ENCODE data around the gene SETBP1.

SETBP1 gene

DNA sequence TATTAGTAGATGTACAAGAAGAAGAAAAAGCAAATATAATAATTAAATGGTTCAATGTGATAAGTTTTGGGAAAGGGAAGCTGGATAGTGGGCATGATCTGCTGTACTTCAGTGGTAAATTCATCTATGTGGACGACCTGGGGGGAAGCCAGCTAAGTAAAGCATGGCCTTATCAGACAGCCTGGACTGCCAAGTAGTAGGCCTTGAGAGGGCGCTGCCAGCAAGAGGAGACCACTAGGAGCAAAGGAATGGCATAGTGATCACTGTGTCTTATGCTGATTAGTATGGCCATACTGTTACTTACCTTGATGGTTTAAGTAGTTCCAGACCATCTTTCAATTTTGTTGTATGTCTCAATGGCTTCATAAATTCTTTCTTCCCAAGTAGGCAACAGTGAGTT is 287.6 kb downstream of the SETBP1 start:
- Histone ChIP-seq H3K9ac (ENCODE audit: low read depth, low read length, poor library complexity) (no peak overlapping the region), H2BK5ac (ENCODE audit: low read length) (no peak overlapping the region), H3K4me3 (ENCODE audit: low read length in 2 of 2) (no peak overlapping the region), H3K27me3 (ENCODE audit: control insufficient read depth in 3 of 3, insufficient read depth in 3 of 3, low read depth in 1 of 3, low read length in 3 of 3) (no peaks in the 10 kb centered on the region), H2AK5ac (ENCODE audit: low read depth, low read length) (no peak overlapping the region), H3K36me3 (replicated peaks in 1 of 2; ENCODE audit: control insufficient read depth in 2 of 2, insufficient read depth in 2 of 2, low read length in 2 of 2) (no peaks in the 10 kb centered on the region), H3K14ac (ENCODE audit: low read length) (no peak overlapping the region), H2BK15ac (ENCODE audit: low read length) (no peak overlapping the region), H3K4ac (ENCODE audit: low read length) (no peak overlapping the region), H3K18ac (ENCODE audit: low read length) (no peak overlapping the region), H3K79me1 (ENCODE audit: low read depth, low read length) (no peaks in the 10 kb centered on the region), H4K8ac (ENCODE audit: low read depth, low read length) (no peak overlapping the region), H3K9me3 (replicated peaks in 1 of 2; ENCODE audit: control insufficient read depth in 2 of 2, insufficient read depth in 1 of 2, low read depth in 1 of 2, low read length in 2 of 2) (no peaks in the 10 kb centered on the region), H3K23ac (ENCODE audit: low read depth, low read length, poor library complexity) (no peak overlapping the region), H3K27ac (replicated peaks; ENCODE audit: low read length) (no peak overlapping the region), H3K4me1 (ENCODE audit: control insufficient read depth in 2 of 2, insufficient read depth in 1 of 2, low read depth in 1 of 2, low read length in 2 of 2) (no peaks in the 10 kb centered on the region), H2BK120ac (ENCODE audit: low read depth, low read length) (no peak overlapping the region), H3K4me2 (ENCODE audit: insufficient read depth, low read length, poor library complexity, severe bottlenecking) (no peak overlapping the region), H2AFZ (ENCODE audit: low read length) (no peak overlapping the region), H2BK12ac (ENCODE audit: low read length) (no peak overlapping the region), H4K91ac (ENCODE audit: low read depth, low read length, poor library complexity) (no peak overlapping the region)
- no peak for DNase-seq (ENCODE audit: low spot score)
- WGBS, 2 donors (ENCODE audit: extremely low coverage in 2 of 2, insufficient read length in 2 of 2, insufficient replicate concordance in 1 of 2): no CpG with 5 or more reads among the region's 2 CpGs

DNA sequence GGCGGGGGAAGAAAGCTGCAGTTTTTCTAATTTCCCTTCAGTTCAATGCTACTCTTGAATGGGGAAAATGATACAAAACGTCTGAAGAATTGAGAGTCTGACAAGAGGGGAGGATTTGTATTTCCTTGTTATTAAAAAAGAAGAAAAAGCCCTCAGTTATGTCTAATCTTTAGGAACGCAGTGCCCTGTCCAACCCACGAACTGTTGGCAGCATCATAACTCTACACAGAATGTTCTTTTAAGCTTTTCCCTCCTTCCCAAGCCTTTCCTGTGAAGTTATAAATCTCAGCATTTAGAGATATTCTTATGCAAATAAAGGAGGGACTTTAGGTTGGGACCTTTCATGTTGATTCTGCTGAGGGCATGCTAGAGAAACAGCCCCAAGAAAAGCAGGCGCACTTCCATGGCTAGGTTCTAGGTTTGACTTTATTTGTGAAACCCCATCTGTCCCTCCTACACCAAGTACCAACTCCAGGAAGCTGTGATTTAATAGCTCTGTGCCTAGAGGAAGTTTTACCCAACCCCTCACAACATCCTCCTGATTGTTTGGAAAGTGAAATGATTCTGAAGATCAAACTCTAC is 288.6 kb downstream of the SETBP1 start:
- no peak overlapping the region for H3K18ac ChIP-seq (ENCODE audit: low read length)
- no peak overlapping the region for H2BK5ac ChIP-seq (ENCODE audit: low read length)
- H3K23ac ChIP-seq (ENCODE audit: low read depth, low read length, poor library complexity): no peak overlapping the region
- no peak overlapping the region for H3K27ac ChIP-seq (replicated peaks; ENCODE audit: low read length)
- H2BK120ac ChIP-seq (ENCODE audit: low read depth, low read length): no peak overlapping the region
- no peak overlapping the region for H2AFZ ChIP-seq (ENCODE audit: low read length)
- DNase-seq (ENCODE audit: low spot score): no peak
- no CpG with 5 or more reads among the region's 5 CpGs for WGBS, 2 donors (ENCODE audit: extremely low coverage in 2 of 2, insufficient read length in 2 of 2, insufficient replicate concordance in 1 of 2)
- H3K4me3 ChIP-seq (ENCODE audit: low read length in 2 of 2): no peak overlapping the region
- H2BK15ac ChIP-seq (ENCODE audit: low read length): no peak overlapping the region
- H3K79me1 ChIP-seq (ENCODE audit: low read depth, low read length): no peaks in the 10 kb centered on the region
- H3K9ac ChIP-seq (ENCODE audit: low read depth, low read length, poor library complexity): no peak overlapping the region
- H3K4me2 ChIP-seq (ENCODE audit: insufficient read depth, low read length, poor library complexity, severe bottlenecking): no peak overlapping the region
- H2BK12ac ChIP-seq (ENCODE audit: low read length): no peak overlapping the region
- peaks cover 0 to 3% of the 10 kb centered on the region in 2 donors for H3K4me1 ChIP-seq (ENCODE audit: control insufficient read depth in 2 of 2, insufficient read depth in 1 of 2, low read depth in 1 of 2, low read length in 2 of 2)
- no peak overlapping the region for H4K91ac ChIP-seq (ENCODE audit: low read depth, low read length, poor library complexity)
- H3K4ac ChIP-seq (ENCODE audit: low read length): no peak overlapping the region
- no peak overlapping the region for H4K8ac ChIP-seq (ENCODE audit: low read depth, low read length)
- H3K9me3 ChIP-seq (replicated peaks in 1 of 2; ENCODE audit: control insufficient read depth in 2 of 2, insufficient read depth in 1 of 2, low read depth in 1 of 2, low read length in 2 of 2): no peaks in the 10 kb centered on the region
- H3K27me3 ChIP-seq (ENCODE audit: control insufficient read depth in 3 of 3, insufficient read depth in 3 of 3, low read depth in 1 of 3, low read length in 3 of 3): no peaks in the 10 kb centered on the region
- H3K36me3 ChIP-seq (replicated peaks in 1 of 2; ENCODE audit: control insufficient read depth in 2 of 2, insufficient read depth in 2 of 2, low read length in 2 of 2): no peaks in the 10 kb centered on the region
- no peak overlapping the region for H2AK5ac ChIP-seq (ENCODE audit: low read depth, low read length)
- H3K14ac ChIP-seq (ENCODE audit: low read length): no peak overlapping the region

DNA sequence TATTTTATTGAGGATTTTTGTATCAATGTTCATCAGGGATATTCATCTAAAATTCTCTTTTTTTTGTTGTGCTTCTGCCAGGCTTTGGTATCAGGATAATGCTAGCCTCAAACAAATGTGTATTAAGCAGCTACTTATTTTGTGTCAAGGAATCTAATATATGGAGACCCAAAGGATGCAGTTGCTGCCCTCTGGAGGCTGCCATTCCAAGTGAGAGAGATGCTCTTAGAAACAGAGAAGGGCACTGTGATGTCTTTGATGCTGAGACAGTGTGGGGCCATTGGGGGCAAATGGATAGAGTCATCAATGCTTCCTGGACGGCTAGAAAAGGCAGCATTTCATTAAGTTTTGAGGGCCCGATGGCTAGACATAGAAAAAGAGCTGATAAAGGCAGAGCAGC is 292.6 kb downstream of the SETBP1 start:
- H3K27me3 ChIP-seq (ENCODE audit: control insufficient read depth in 3 of 3, insufficient read depth in 3 of 3, low read depth in 1 of 3, low read length in 3 of 3): no peaks in the 10 kb centered on the region
- no peak for DNase-seq (ENCODE audit: low spot score)

DNA sequence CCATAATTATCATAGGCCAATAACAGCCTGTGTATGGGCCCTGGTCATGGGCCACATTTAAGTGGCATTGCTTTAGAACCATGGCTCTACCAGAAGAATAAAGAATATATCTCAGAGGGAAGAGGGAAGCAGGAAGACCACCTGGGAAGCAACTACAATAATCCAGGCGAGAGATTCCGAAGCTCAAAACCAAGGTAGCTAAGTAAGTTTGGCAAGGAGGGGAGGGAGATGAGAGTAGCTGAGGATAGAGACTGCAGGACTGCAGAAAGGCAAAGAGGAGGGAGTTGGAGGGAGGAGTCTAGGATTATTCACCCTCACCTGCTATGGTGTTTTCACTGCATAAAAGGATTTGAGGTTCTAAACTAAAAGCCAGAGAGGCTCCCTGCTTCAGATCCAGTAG is 293.5 kb downstream of the SETBP1 start:
- Histone ChIP-seq H3K18ac (ENCODE audit: low read length) (no peak overlapping the region), H2BK12ac (ENCODE audit: low read length) (no peak overlapping the region), H3K4me2 (ENCODE audit: insufficient read depth, low read length, poor library complexity, severe bottlenecking) (no peak overlapping the region), H2BK120ac (ENCODE audit: low read depth, low read length) (no peak overlapping the region), H2BK15ac (ENCODE audit: low read length) (no peak overlapping the region), H3K27me3 (ENCODE audit: control insufficient read depth in 3 of 3, insufficient read depth in 3 of 3, low read depth in 1 of 3, low read length in 3 of 3) (no peaks in the 10 kb centered on the region), H4K8ac (ENCODE audit: low read depth, low read length) (no peak overlapping the region), H4K91ac (ENCODE audit: low read depth, low read length, poor library complexity) (no peak overlapping the region), H3K4ac (ENCODE audit: low read length) (no peak overlapping the region), H2BK5ac (ENCODE audit: low read length) (no peak overlapping the region), H3K36me3 (replicated peaks in 1 of 2; ENCODE audit: control insufficient read depth in 2 of 2, insufficient read depth in 2 of 2, low read length in 2 of 2) (no peaks in the 10 kb centered on the region), H3K4me3 (ENCODE audit: low read length in 2 of 2) (no peak overlapping the region), H3K4me1 (ENCODE audit: control insufficient read depth in 2 of 2, insufficient read depth in 1 of 2, low read depth in 1 of 2, low read length in 2 of 2) (peaks cover 0 to 4% of the 10 kb centered on the region in 2 donors), H3K9me3 (replicated peaks in 1 of 2; ENCODE audit: control insufficient read depth in 2 of 2, insufficient read depth in 1 of 2, low read depth in 1 of 2, low read length in 2 of 2) (no peaks in the 10 kb centered on the region), H3K14ac (ENCODE audit: low read length) (no peak overlapping the region), H3K23ac (ENCODE audit: low read depth, low read length, poor library complexity) (no peak overlapping the region), H3K79me1 (ENCODE audit: low read depth, low read length) (no peaks in the 10 kb centered on the region), H2AK5ac (ENCODE audit: low read depth, low read length) (no peak overlapping the region), H3K27ac (replicated peaks; ENCODE audit: low read length) (no peak overlapping the region), H3K9ac (ENCODE audit: low read depth, low read length, poor library complexity) (no peak overlapping the region), H2AFZ (ENCODE audit: low read length) (no peak overlapping the region)
- no peak for DNase-seq (ENCODE audit: low spot score)
- no CpG with 5 or more reads among the region's 2 CpGs for WGBS, 2 donors (ENCODE audit: extremely low coverage in 2 of 2, insufficient read length in 2 of 2, insufficient replicate concordance in 1 of 2)

More for the DNA sequence above, 292.6 kb downstream of the SETBP1 start:
- peaks cover 0 to 4% of the 10 kb centered on the region in 2 donors for H3K4me1 ChIP-seq (ENCODE audit: control insufficient read depth in 2 of 2, insufficient read depth in 1 of 2, low read depth in 1 of 2, low read length in 2 of 2)
- no peaks in the 10 kb centered on the region for H3K36me3 ChIP-seq (replicated peaks in 1 of 2; ENCODE audit: control insufficient read depth in 2 of 2, insufficient read depth in 2 of 2, low read length in 2 of 2)
- no peak overlapping the region for H2BK5ac ChIP-seq (ENCODE audit: low read length)
- no peak overlapping the region for H2BK120ac ChIP-seq (ENCODE audit: low read depth, low read length)
- H3K4me2 ChIP-seq (ENCODE audit: insufficient read depth, low read length, poor library complexity, severe bottlenecking): no peak overlapping the region
- H3K23ac ChIP-seq (ENCODE audit: low read depth, low read length, poor library complexity): no peak overlapping the region
- H3K9me3 ChIP-seq (replicated peaks in 1 of 2; ENCODE audit: control insufficient read depth in 2 of 2, insufficient read depth in 1 of 2, low read depth in 1 of 2, low read length in 2 of 2): no peaks in the 10 kb centered on the region
- H3K4me3 ChIP-seq (ENCODE audit: low read length in 2 of 2): no peak overlapping the region
- no peak overlapping the region for H2AK5ac ChIP-seq (ENCODE audit: low read depth, low read length)
- no peak overlapping the region for H3K18ac ChIP-seq (ENCODE audit: low read length)
- H4K8ac ChIP-seq (ENCODE audit: low read depth, low read length): no peak overlapping the region
- H3K4ac ChIP-seq (ENCODE audit: low read length): no peak overlapping the region
- no CpG with 5 or more reads among the region's 2 CpGs for WGBS, 2 donors (ENCODE audit: extremely low coverage in 2 of 2, insufficient read length in 2 of 2, insufficient replicate concordance in 1 of 2)
- no peak overlapping the region for H3K27ac ChIP-seq (replicated peaks; ENCODE audit: low read length)
- H3K14ac ChIP-seq (ENCODE audit: low read length): no peak overlapping the region
- H3K79me1 ChIP-seq (ENCODE audit: low read depth, low read length): no peaks in the 10 kb centered on the region
- no peak overlapping the region for H2BK12ac ChIP-seq (ENCODE audit: low read length)
- H2AFZ ChIP-seq (ENCODE audit: low read length): no peak overlapping the region
- H3K9ac ChIP-seq (ENCODE audit: low read depth, low read length, poor library complexity): no peak overlapping the region
- H2BK15ac ChIP-seq (ENCODE audit: low read length): no peak overlapping the region
- no peak overlapping the region for H4K91ac ChIP-seq (ENCODE audit: low read depth, low read length, poor library complexity)

Measured in neuronal stem cell (in vitro differentiated cells).